GM19468 (cell line): Measurements from ENCODE around the gene MED17.

ENCODE experiments used
- ATAC-seq: cut with Tn5 transposase; IDR thresholded peaks from one replicate; pipeline ENCODE4 v1.9.1; 2021; ENCODE audit warnings: mild to moderate bottlenecking, moderate library complexity, moderate number of reproducible peaks; ENCODE audit not compliant: unreplicated experiment; ENCODE audit errors: extremely low read depth

MED17 gene

DNA sequence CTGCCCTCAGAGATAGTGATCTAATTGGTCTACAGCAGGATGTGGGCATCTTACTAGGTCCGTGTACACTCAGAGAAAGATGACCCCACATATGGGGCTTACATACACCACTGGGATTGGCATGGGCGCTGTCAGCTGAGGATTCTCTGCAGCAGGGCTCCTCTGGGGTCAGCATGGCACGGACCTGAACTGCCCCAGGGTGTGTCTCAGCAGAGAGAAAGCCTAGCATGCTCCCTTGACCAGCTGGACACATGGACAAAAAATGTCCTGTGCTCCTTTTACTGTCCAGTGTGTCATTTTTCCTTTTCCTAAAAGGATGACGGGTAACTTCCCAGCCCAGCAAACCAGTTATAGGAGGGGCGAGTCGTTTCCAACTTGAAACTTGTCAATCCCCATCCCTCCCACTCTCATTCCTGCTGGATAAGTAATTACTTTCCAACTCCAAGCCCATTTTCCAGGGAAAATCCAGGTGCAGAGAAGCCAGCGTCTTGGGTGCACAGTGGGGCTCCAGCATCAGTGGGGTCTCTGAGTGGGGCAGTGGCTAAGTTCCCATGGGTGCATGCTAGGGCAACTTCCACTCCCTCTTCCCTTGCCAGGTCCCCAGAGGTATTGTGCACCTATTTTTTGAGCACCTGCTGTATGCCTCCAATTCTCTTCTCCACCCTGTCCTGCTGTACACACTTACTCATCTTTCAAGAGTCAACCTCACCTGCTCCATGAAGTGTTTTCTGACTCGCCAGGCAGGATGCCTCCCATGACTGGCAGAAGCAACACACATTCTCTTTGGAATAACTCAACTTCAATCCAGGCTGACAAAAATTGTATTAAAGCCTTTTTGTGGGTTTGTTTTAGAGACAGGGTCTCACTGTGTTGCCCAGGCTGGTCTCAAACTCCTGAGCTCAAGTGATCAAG is 61.4 kb downstream of the MED17 start:
- ATAC-seq: no peak

DNA sequence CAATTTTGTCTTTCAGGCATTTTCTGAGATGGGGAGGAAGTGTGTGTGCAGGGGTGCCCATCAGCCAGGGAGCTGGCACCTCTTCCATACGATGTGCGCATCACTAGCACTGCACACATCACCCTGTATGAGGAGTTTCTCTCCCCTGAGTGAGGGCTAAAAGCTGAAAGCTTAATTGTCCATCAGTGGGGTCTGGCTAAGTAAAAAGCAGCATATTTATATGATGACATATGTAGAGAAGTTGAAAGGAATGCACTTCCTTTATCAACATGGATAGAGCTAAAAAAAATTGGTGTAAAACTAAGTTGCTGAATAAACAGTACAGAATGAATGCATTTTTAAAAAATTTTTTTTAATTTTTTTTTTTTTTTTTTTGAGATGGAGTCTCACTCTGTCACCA is 62.3 kb downstream of the MED17 start:
- no peak for ATAC-seq

DNA sequence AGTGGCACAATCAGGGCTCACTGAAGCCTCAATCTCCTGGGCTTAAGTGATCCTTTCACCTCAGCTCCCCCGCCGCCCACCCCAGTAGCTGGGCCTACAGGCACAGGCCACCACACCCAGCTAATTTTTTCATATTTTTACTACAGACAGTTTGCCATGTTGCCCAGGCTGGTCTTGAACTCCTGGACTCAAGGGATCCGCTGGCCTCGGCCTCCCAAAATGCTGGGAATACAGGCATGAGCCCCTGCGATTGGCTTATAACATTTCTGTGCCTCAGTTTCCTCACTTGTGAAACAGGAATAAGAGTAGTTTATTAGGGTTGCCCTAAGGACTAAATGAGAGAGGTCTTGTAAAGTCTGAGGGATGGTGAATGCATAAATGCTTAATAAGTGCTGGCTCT is 65.1 kb downstream of the MED17 start:
- no peak for ATAC-seq

DNA sequence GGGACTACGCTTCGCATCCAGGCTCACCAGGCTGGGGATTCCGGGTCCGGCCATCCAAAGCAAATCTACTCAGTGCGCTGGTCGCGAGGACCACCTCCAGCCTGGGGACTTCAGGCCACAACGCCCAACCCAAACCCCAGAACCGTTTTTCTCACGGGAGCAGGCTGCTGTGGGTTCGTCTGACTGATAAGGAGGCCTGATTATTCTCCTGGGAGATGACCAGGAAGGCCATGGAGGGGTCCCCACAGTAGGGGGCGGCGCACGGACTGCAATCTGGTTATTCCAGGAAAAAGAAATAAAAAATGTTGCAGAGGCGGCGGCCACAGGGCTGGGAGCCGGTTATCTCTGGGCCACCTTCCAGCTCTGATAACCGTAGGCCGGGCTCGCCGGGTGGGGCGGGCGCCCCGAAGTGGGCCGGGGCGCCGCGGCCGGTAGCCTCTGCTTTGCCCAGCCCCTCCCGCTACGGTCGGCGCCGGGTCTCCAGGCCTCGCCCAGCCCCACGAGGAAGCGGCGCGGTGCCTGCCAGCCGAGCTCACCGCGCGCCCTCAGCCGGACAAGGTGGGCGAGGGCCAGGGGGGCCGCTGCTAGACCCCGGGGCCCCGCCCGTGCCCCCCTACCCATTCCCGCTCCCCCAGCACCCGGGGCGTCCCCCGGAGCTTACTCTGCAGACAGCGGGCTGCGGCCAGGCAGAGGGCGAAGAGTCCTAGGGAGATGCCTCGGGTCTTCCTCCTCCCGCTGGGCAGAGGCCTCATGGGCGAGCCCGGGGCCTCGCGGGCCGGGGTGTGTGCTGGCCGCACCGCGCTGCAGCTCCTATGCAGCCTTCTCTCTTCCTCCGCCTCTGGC is 65.9 kb downstream of the MED17 start:
- no peak for ATAC-seq

DNA sequence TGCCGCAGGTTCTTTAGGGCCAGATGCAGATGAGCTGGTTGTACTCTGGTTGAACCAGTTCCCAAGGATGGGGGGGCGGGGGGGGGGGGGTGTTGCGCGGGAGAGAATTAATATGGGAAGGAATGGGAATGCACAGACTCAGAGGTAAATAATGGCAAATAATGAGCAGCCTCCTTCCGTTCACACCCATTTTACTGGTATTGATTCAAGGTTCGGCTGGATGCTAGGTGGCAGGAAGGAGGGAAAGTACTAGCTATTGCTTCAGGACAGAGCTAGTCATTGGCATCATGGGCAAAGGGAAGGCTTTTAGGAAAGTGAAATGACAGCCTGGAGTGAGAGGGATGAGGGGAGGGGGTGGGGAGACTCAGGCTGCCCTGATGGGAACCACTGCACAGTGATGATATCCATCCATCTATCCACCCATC is 66.5 kb downstream of the MED17 start, which contains the start of gene VSTM5:
TSS of gene VSTM5 (minus strand) at position 25 of the 425 bp plus-strand sequence. CDS start 116 bp downstream, outside the sequence.
- ATAC-seq: no peak

DNA sequence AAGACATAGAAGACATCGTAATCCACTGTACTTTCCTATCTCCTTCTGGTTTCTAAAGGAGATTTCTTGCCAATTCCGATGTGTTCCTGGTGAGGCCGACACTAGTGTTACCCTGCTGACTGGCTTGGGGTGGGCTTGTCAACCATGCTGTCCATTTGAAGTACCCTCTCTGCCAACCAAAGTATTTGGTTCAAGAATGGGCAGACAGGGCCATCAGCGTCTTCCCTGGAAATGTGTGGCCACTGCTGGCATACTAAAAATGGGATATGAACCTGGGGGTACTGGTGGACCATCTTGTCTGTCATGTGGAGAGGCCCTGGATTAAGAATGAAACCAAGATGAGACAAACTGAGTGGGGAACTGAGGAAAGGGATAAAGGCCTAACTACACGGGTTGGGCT is 68.2 kb downstream of the MED17 start:
- no peak for ATAC-seq

DNA sequence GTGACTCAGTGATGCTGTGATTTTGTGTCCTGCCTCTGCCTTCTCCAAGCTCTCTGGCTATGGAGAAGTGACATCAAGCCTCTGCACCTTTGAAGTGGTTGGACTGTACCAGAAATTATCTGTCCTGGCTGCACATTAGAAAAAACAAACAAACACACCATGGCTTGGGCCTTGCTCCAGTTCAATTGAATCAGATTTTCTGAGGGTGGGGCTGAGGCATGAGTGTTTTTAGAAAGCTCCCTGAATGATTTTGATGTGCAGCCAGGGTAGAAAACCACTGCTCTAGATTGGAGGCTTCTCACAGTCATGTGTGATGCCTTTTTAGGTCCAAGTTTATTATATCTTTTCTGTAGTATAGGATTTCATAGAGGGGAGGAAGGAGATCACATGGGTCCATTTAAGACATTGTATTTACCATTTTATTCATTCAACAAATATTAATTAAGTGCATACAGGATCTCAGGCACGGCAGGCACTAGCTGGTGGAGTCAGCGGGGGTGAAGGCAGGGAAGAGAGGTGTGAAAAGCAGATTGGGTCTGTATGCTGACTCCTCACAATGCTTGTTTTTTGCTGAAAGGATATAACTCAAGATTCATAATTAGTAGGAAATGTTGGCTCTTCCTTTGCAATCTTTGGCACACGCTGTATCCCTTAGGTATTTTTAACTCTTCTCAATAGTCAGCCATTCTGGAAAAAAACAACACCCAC is 73.5 kb downstream of the MED17 start:
- no peak for ATAC-seq

DNA sequence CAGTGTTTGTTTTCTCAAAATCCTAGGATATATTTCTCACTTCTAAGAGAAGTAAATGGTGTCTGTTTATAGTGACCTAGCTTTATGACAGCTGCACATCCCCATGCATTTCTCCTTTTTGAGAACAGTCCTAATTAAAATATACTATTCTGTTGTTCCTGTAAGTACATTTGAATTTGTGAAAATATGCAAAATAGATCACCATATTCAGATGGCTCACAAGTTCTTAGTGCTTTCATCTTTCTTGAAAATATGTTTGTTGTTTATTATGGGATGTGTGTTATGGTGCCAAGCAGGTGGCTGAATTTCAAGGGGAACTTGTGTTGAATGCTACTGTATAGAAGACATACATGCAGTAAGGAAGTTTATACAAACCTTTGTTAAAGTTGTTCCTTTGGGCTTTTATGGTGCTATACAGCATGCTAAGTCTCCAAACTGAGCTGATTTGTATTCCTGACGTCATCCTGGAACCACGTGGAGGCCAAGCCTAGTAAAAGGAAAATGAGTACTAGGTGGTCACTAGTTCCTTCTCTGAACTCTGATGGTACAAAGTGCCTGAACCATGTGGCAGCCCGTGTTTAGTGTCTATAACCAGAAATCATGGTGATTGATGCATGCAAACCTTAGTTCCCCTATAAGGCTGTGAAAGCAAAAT is 74.2 kb downstream of the MED17 start:
- no peak for ATAC-seq

DNA sequence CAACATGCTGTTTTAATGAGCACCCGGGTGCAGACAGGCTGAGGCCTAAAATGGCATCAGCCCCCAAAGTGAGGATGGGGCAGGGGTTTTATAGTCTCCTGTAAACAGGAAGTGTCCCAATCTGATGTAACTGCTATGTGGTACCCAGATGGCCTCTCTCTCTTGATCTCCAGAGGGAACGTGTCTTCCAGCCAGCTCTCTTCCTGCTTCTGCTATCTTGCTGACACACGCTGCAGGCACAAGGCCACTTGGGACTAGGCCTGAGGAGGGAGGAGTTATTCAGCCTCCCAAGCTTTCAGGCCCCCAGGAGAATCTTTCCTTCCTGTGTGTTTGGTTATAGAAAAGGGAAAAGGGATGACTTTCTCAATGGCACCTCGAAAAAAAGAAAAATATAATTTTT is 77.7 kb downstream of the MED17 start:
- ATAC-seq: no peak
